Gastrocnemius medialis (tissue), 4 donors: Measurements from ENCODE around the gene AP3S2. TPM values are rescaled to one million over a fixed set of nuclear protein-coding genes. Genes with fewer than 3 reads are reported as not detected.

Experiments used
- ATAC-seq, 2 donors: fragments of 150-250 bp; one replicate each; pipeline ENCODE4 v1.9.1; 2016
- DNase-seq, 2 donors: peaks; one replicate each; pipeline ENCODE4 v3.0.0-alpha.2; 2019
- H3K27ac ChIP-seq, 4 donors: fragments of 200-600 bp; sonication (generic); 1 replicate in 1 of 4; 2 replicates in 3 of 4; pipeline ENCODE4 v1.5.1; 2016 to 2018; ENCODE audit warnings: mild to moderate bottlenecking in 2 of 4, moderate library complexity in 1 of 4
- H3K27me3 ChIP-seq, 3 donors: fragments of 200-600 bp; sonication (generic) in 2 of 3; 1 replicate in 1 of 3; 2 replicates in 2 of 3; pipeline versions ENCODE4 v1.5.1 to v1.6.0; 2016 to 2019; ENCODE audit warnings: mild to moderate bottlenecking in 1 of 3, moderate library complexity in 1 of 3
- H3K36me3 ChIP-seq, 2 donors: fragments of 200-600 bp; sonication (generic) in 1 of 2; one replicate each; pipeline ENCODE4 v1.5.1; 2017 to 2018
- H3K4me1 ChIP-seq, 2 donors: fragments of 200-600 bp; sonication (generic) in 1 of 2; one replicate each; pipeline ENCODE4 v1.5.1; 2016 to 2017; ENCODE audit warnings: mild to moderate bottlenecking in 2 of 2
- H3K4me3 ChIP-seq, 4 donors: fragments of 200-600 bp; sonication (generic) in 3 of 4; 1 replicate in 1 of 4; 2 replicates in 3 of 4; pipeline ENCODE4 v1.5.1; 2016 to 2019; ENCODE audit warnings: mild to moderate bottlenecking in 2 of 4
- H3K9me3 ChIP-seq, 3 donors: fragments of 200-600 bp; sonication (generic) in 2 of 3; 1 replicate in 1 of 3; 2 replicates in 2 of 3; pipeline ENCODE4 v1.5.1; 2016 to 2019
- CTCF ChIP-seq, 5 experiments: fragments of 450-650 bp in 3 of 5; fragments of 200-600 bp in 2 of 5; sonication (generic) in 2 of 5; IDR thresholded peaks in 4 of 5; conservative IDR thresholded peaks in 1 of 5; 1 replicate in 4 of 5; 2 replicates in 1 of 5; pipeline ENCODE4 v1.5.1; 2016 to 2019; ENCODE audit warnings: antibody characterized with exemption in 5 of 5, mild to moderate bottlenecking in 3 of 5, moderate library complexity in 3 of 5
- POLR2A ChIP-seq, 2 donors: fragments of 450-650 bp; IDR thresholded peaks; one replicate each; pipeline ENCODE4 v1.6.1; 2017; ENCODE audit warnings: antibody characterized with exemption in 2 of 2, mild to moderate bottlenecking in 2 of 2, moderate library complexity in 2 of 2
- in situ Hi-C, 4 donors: fragments of 200-750 bp; cut with MboI; loops; one replicate each; pipeline versions ENCODE4 v1.15.0 to v1.8.0; 2017; ENCODE audit warnings: low sequenced_read_pairs in 4 of 4
- intact Hi-C: fragments of 100-400 bp; cut with DNase I; formaldehyde crosslinking; loops from one replicate; pipeline ENCODE4 v1.15.1; 2023; ENCODE audit warnings: low total_unique reads
- total RNA-seq, 4 donors: library from RNA; depleted of rRNA; stranded (reverse); fragments of >200 nt; gene quantifications; one replicate each; pipeline versions ENCODE4 v1.1.0 to v1.2.3, GENCODE V29; 2016

Gene AP3S2
- total RNA-seq, 4 donors from 2014 or later: 48.4 to 82.6 (median 71.3) TPM

GRCh38 chr15:89805241-89806209 lies 88.3 kb downstream of the AP3S2 start:
- no peaks in the 10 kb centered on the region for H3K9me3 ChIP-seq
- H3K4me3 ChIP-seq: no peak overlapping the region
- intact Hi-C loops (no loop called here), in situ Hi-C loops (no loop called here)
- no peak overlapping the region for H3K27ac ChIP-seq
- H3K27me3 ChIP-seq: no peaks in the 10 kb centered on the region
- no peak for DNase-seq
- no peak for ATAC-seq
- TF ChIP-seq POLR2A (IDR thresholded peaks at IDR 0.05): no peak
- no peak for TF ChIP-seq CTCF (IDR thresholded peaks at IDR 0.05 in 4 of 5, conservative IDR thresholded peaks at IDR 0.05 in 1 of 5)
- H3K4me1 ChIP-seq: no peaks in the 10 kb centered on the region
- H3K36me3 ChIP-seq: no peaks in the 10 kb centered on the region

GRCh38 chr15:89803941-89804800 lies 89.6 kb downstream of the AP3S2 start:
- intact Hi-C loops: no loop called here
- Histone ChIP-seq H3K27ac (no peak overlapping the region), H3K4me3 (no peak overlapping the region), H3K27me3 (no peaks in the 10 kb centered on the region), H3K4me1 (no peaks in the 10 kb centered on the region), H3K9me3 (no peaks in the 10 kb centered on the region), H3K36me3 (no peaks in the 10 kb centered on the region)
- no peak for DNase-seq
- ATAC-seq: no peak
- in situ Hi-C loops: no loop called here
- TF ChIP-seq POLR2A (IDR thresholded peaks at IDR 0.05): no peak
- TF ChIP-seq CTCF (IDR thresholded peaks at IDR 0.05 in 4 of 5, conservative IDR thresholded peaks at IDR 0.05 in 1 of 5): no peak

- no peaks in the 10 kb centered on the region for H3K9me3 ChIP-seq
- no peaks in the 10 kb centered on the region for H3K27me3 ChIP-seq
- in situ Hi-C loops (no loop called here), intact Hi-C loops (no loop called here)
- ATAC-seq (no peak), DNase-seq (no peak)
- H3K4me1 ChIP-seq: no peaks in the 10 kb centered on the region
- no peak for TF ChIP-seq CTCF (IDR thresholded peaks at IDR 0.05 in 4 of 5, conservative IDR thresholded peaks at IDR 0.05 in 1 of 5)
- no peak for TF ChIP-seq POLR2A (IDR thresholded peaks at IDR 0.05)
- no peak overlapping the region for H3K4me3 ChIP-seq
- H3K36me3 ChIP-seq: no peaks in the 10 kb centered on the region
- H3K27ac ChIP-seq: no peak overlapping the region
These were observed 90.6 kb downstream of the AP3S2 start for GRCh38 chr15:89802986-89803824.

GRCh38 chr15:89802231-89802928 lies 91.4 kb downstream of the AP3S2 start:
- in situ Hi-C loops (no loop called here), intact Hi-C loops (no loop called here)
- no peaks in the 10 kb centered on the region for H3K36me3 ChIP-seq
- no peaks in the 10 kb centered on the region for H3K27me3 ChIP-seq
- no peak for TF ChIP-seq CTCF (IDR thresholded peaks at IDR 0.05 in 4 of 5, conservative IDR thresholded peaks at IDR 0.05 in 1 of 5)
- no peak for TF ChIP-seq POLR2A (IDR thresholded peaks at IDR 0.05)
- ATAC-seq (no peak), DNase-seq (no peak)
- H3K27ac ChIP-seq: no peak overlapping the region
- no peaks in the 10 kb centered on the region for H3K4me1 ChIP-seq
- no peak overlapping the region for H3K4me3 ChIP-seq
- no peaks in the 10 kb centered on the region for H3K9me3 ChIP-seq
